PC-9 (cell line): ENCODE results near the gene HNRNPA2B1. TPM values are rescaled to one million over a fixed set of nuclear protein-coding genes. Genes with fewer than 3 reads are reported as not detected.
"Not testable (repeated sequence)": the region's sequence is repeated elsewhere in the genome, so short reads cannot be mapped to it uniquely, and the experiment has no call there.

Source experiments
- BruUV-seq: library from RNA; stranded (reverse); fragments of 400-500 nt; replicated peaks from 2 replicates; lab custom pipeline; 2021; lab: Mats Ljungman, UMichigan
- CTCF ChIA-PET: fragments of 300-600 bp; sonication (Branson Sonifier 250); formaldehyde crosslinking; loops from one replicate; lab custom pipeline; 2022; ENCODE audit warnings: antibody characterized with exemption; lab: Charles Lee
- POLR2A ChIA-PET: fragments of 300-600 bp; sonication (Branson Sonifier 250); formaldehyde crosslinking; loops from one replicate; lab custom pipeline; 2022; ENCODE audit warnings: antibody characterized with exemption; ENCODE audit not compliant: unreplicated experiment; lab: Charles Lee
- DNase-seq, 2 experiments: peaks; one replicate each; pipeline versions ENCODE4 v3.0.0 to v3.0.0-alpha.2; 2015 to 2022; ENCODE audit warnings: mixed read lengths in 1 of 2
- H2AFZ ChIP-seq: fragments of 200-600 bp; sonication (generic); 2 replicates; pipeline ENCODE4 v1.8.1; 2017; ENCODE audit warnings: antibody characterized with exemption
- H3F3A ChIP-seq: fragments of 200-600 bp; sonication (generic); 2 replicates; pipeline ENCODE4 v1.8.1; 2017; ENCODE audit warnings: antibody characterized with exemption, mild to moderate bottlenecking, low read depth; ENCODE audit not compliant: insufficient read depth
- H3K27ac ChIP-seq: fragments of 200-600 bp; sonication (generic); 2 replicates; pipeline ENCODE4 v1.6.1; 2016; ENCODE audit warnings: mixed run types
- H3K27me3 ChIP-seq: fragments of 200-600 bp; sonication (generic); 2 replicates; pipeline ENCODE4 v1.6.1; 2016; ENCODE audit warnings: low read depth, mixed run types; ENCODE audit not compliant: insufficient read depth
- H3K36me3 ChIP-seq: fragments of 200-600 bp; sonication (generic); 2 replicates; pipeline ENCODE4 v1.6.1; 2016; ENCODE audit warnings: low read depth, mixed run types
- H3K4me1 ChIP-seq: fragments of 200-600 bp; sonication (generic); replicated peaks from 2 replicates; pipeline ENCODE4 v1.6.1; 2016; ENCODE audit warnings: mixed run types; ENCODE audit not compliant: insufficient read depth
- H3K4me2 ChIP-seq: fragments of 200-600 bp; sonication (generic); 2 replicates; pipeline ENCODE4 v1.6.1; 2017; ENCODE audit warnings: mixed run types
- H3K4me3 ChIP-seq: fragments of 200-600 bp; sonication (generic); 2 replicates; pipeline ENCODE4 v1.6.1; 2016; ENCODE audit warnings: mixed run types
- H3K79me2 ChIP-seq: fragments of 200-600 bp; sonication (generic); 2 replicates; pipeline ENCODE4 v1.6.1; 2017; ENCODE audit warnings: low read depth, mixed run types
- H3K9me2 ChIP-seq: fragments of 200-600 bp; sonication (generic); 2 replicates; pipeline ENCODE4 v1.8.1; 2017; ENCODE audit warnings: mild to moderate bottlenecking; ENCODE audit not compliant: insufficient read depth
- H3K9me3 ChIP-seq: fragments of 200-600 bp; sonication (generic); 2 replicates; pipeline ENCODE4 v1.8.1; 2016; ENCODE audit warnings: low read depth; ENCODE audit not compliant: insufficient read depth
- H4K20me1 ChIP-seq: fragments of 200-600 bp; sonication (generic); 2 replicates; pipeline ENCODE4 v1.8.1; 2017; ENCODE audit not compliant: insufficient read depth
- EZH2 ChIP-seq: fragments of 200-600 bp; sonication (generic); IDR thresholded peaks from 2 replicates; pipeline ENCODE4 v1.8.0; 2017; ENCODE audit warnings: antibody characterized with exemption, low read depth
- intact Hi-C: fragments of 100-400 bp; cut with micrococcal nuclease; formaldehyde crosslinking; loops from one replicate; pipeline ENCODE4 v1.10.0; 2022; ENCODE audit not compliant: unreplicated experiment
- total RNA-seq: library from RNA; stranded (reverse); gene quantifications from 2 replicates; pipeline ENCODE4 v1.2.3, GENCODE V29; 2021
- TF ChIP-seq, protein P1 (sequence below): fragments of 200-600 bp; sonication (generic); conservative IDR thresholded peaks from 2 replicates; pipeline ENCODE4 v1.6.1; 2017; ENCODE audit warnings: mixed run types, antibody characterized with exemption, mild to moderate bottlenecking, moderate library complexity

The HNRNPA2B1 gene
- total RNA-seq, 1 experiment from 2014 or later: 792 TPM

DNA sequence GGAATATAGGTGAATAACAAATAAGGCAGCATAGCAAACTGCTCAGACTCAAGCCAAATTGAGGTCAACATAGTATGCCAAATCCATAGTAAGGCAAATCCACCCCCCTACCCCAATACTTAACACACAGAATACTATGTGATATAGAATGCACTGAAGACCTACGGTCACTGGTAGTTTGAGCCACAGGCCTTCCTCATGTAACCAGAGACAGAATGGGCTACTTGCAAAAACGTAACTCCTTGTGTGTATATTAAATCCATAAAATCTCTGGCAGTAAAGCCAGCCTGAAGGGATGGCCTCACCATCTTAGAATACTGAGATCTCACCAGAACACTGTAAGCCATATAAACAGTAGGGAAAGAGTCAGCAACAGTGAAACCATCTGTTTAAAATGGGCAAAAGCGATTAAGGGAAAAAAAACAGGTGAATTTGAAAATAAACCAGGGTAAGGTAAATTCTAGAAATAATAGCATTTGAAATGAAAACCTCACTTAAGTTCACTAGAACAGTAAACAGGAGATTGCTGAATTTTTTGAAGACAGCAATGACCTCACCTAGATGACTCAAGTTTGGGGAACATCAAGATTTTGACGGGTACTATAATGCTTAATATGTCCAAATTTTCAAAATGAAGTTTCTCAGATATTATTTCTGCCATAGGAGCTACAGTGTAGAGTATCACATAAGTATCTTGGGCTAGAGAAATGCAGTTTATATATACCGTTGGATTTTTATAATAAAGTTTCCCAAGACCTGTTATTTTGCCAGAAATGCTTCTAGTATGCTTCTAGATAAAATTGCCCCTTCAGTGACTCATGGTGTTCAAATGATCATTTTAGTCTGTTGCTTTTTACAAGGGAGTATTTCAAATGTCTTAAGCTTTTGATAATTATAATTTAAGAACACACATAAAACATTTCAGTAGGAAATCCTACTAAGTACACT lies 13.9 kb downstream of the HNRNPA2B1 start:
- Histone ChIP-seq H3K4me1 (peaks cover 3% of the 10 kb centered on the region; the same call in 1 of the 2 replicates), H3K9me3 (no peaks in the 10 kb centered on the region), H3K9me2 (no peaks in the 10 kb centered on the region), H3K79me2 (peaks cover 31% of the 10 kb centered on the region), H4K20me1 (peaks cover 53% of the 10 kb centered on the region), H3K27ac (peak overlapping the region; percentile 41), H3K4me3 (no peak overlapping the region), H3K27me3 (no peaks in the 10 kb centered on the region), H3K4me2 (no peak overlapping the region), H2AFZ (no peak overlapping the region), H3F3A (peaks cover 100% of the 10 kb centered on the region), H3K36me3 (peaks cover 63% of the 10 kb centered on the region)
- no peak for DNase-seq
- intact Hi-C loops: no loop called here
- BruUV-seq: no TSS peak
- POLR2A ChIA-PET: no interaction called here
- TF ChIP-seq, protein P1, sequence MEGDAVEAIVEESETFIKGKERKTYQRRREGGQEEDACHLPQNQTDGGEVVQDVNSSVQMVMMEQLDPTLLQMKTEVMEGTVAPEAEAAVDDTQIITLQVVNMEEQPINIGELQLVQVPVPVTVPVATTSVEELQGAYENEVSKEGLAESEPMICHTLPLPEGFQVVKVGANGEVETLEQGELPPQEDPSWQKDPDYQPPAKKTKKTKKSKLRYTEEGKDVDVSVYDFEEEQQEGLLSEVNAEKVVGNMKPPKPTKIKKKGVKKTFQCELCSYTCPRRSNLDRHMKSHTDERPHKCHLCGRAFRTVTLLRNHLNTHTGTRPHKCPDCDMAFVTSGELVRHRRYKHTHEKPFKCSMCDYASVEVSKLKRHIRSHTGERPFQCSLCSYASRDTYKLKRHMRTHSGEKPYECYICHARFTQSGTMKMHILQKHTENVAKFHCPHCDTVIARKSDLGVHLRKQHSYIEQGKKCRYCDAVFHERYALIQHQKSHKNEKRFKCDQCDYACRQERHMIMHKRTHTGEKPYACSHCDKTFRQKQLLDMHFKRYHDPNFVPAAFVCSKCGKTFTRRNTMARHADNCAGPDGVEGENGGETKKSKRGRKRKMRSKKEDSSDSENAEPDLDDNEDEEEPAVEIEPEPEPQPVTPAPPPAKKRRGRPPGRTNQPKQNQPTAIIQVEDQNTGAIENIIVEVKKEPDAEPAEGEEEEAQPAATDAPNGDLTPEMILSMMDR: no peak
- TF ChIP-seq EZH2: no peak
- CTCF ChIA-PET: interaction anchor here (0.6 to 2.6 kb wide), 2 partner anchors 11 to 99 kb away, joined by 3 to 16 read pairs; no protein-coding TSS in a partner anchor

DNA sequence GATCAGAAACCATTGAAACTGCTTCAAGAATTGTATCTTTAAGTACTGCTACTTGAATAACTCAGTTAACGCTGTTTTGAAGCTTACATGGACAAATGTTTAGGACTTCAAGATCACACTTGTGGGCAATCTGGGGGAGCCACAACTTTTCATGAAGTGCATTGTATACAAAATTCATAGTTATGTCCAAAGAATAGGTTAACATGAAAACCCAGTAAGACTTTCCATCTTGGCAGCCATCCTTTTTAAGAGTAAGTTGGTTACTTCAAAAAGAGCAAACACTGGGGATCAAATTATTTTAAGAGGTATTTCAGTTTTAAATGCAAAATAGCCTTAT lies 14.7 kb downstream of the HNRNPA2B1 start:
- peaks cover 23% of the 10 kb centered on the region for H3K79me2 ChIP-seq
- no peak overlapping the region for H3K4me3 ChIP-seq
- H3F3A ChIP-seq: peaks cover 100% of the 10 kb centered on the region
- H3K4me1 ChIP-seq: peaks cover 3% of the 10 kb centered on the region; the same call in 1 of the 2 replicates
- H3K9me3 ChIP-seq: no peaks in the 10 kb centered on the region
- BruUV-seq: no TSS peak
- H3K4me2 ChIP-seq: no peak overlapping the region
- no peaks in the 10 kb centered on the region for H3K27me3 ChIP-seq
- POLR2A ChIA-PET: no interaction called here
- no peak for TF ChIP-seq EZH2
- TF ChIP-seq, protein P1: no peak
- intact Hi-C loops: no loop called here
- H3K27ac ChIP-seq: peak overlapping the region; percentile 57
- CTCF ChIA-PET: no interaction called here
- no peaks in the 10 kb centered on the region for H3K9me2 ChIP-seq
- peaks cover 45% of the 10 kb centered on the region for H4K20me1 ChIP-seq
- no peak for DNase-seq
- H2AFZ ChIP-seq: no peak overlapping the region
- H3K36me3 ChIP-seq: peaks cover 62% of the 10 kb centered on the region

DNA sequence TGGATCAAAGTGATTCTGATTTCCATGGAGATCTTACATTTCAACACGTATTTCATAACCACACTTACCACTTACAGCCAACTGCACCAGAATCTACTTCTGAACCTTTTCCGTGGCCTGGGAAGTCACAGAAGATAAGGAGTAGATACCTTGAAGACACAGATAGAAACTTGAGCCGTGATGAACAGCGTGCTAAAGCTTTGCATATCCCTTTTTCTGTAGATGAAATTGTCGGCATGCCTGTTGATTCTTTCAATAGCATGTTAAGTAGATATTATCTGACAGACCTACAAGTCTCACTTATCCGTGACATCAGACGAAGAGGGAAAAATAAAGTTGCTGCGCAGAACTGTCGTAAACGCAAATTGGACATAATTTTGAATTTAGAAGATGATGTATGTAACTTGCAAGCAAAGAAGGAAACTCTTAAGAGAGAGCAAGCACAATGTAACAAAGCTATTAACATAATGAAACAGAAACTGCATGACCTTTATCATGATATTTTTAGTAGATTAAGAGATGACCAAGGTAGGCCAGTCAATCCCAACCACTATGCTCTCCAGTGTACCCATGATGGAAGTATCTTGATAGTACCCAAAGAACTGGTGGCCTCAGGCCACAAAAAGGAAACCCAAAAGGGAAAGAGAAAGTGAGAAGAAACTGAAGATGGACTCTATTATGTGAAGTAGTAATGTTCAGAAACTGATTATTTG lies 15.3 kb downstream of the HNRNPA2B1 start:
- TSS peak; percentile 31 for BruUV-seq
- DNase-seq: no peak
- no peaks in the 10 kb centered on the region for H3K9me2 ChIP-seq
- no peaks in the 10 kb centered on the region for H3K9me3 ChIP-seq
- TF ChIP-seq, protein P1: 0 out of 2 replicates have a peak, but pooled peaks have one; percentile 5
- TF ChIP-seq EZH2: no peak
- no peaks in the 10 kb centered on the region for H3K27me3 ChIP-seq
- H4K20me1 ChIP-seq: peaks cover 40% of the 10 kb centered on the region
- H3K27ac ChIP-seq: peak overlapping the region; percentile 57
- H2AFZ ChIP-seq: no peak overlapping the region
- H3K4me2 ChIP-seq: no peak overlapping the region
- ChIA-PET CTCF (no interaction called here), POLR2A (interaction anchor here (0.7 kb wide), 1 partner anchor 14 kb away, joined by 4 read pairs; no protein-coding TSS in a partner anchor)
- H3K36me3 ChIP-seq: peaks cover 62% of the 10 kb centered on the region
- no peak overlapping the region for H3K4me3 ChIP-seq
- H3K79me2 ChIP-seq: peaks cover 17% of the 10 kb centered on the region
- intact Hi-C loops: no loop called here
- H3K4me1 ChIP-seq: peaks cover 3% of the 10 kb centered on the region; the same call in 1 of the 2 replicates
- peaks cover 100% of the 10 kb centered on the region for H3F3A ChIP-seq

DNA sequence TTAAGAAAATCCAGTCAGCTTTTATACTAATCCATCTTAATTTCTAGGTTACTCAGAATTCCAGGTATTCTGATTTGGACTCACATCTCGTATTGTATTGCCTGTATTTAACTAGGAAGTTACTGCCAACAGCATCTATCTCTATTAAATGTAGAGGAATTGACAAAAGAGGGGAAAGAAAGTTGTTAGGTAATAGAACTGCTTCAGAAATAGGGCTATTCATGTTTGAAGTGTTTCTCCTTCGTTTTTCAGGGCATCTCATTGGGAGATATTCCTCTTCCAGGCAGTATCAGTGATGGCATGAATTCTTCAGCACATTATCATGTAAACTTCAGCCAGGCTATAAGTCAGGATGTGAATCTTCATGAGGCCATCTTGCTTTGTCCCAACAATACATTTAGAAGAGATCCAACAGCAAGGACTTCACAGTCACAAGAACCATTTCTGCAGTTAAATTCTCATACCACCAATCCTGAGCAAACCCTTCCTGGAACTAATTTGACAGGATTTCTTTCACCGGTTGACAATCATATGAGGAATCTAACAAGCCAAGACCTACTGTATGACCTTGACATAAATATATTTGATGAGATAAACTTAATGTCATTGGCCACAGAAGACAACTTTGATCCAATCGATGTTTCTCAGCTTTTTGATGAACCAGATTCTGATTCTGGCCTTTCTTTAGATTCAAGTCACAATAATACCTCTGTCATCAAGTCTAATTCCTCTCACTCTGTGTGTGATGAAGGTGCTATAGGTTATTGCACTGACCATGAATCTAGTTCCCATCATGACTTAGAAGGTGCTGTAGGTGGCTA lies 16.1 kb downstream of the HNRNPA2B1 start:
- peak overlapping the region; percentile 57 for H3K27ac ChIP-seq
- DNase-seq, H3K4me2 ChIP-seq, BruUV-seq, H2AFZ ChIP-seq, CTCF ChIA-PET, H3K27me3 ChIP-seq, H3K9me3 ChIP-seq, H3K4me1 ChIP-seq, H3K4me3 ChIP-seq, H3K9me2 ChIP-seq: not testable (repeated sequence)
- intact Hi-C loops: loop anchor here (1.0 kb wide), 1 partner anchor 93 kb away; no protein-coding TSS in a partner anchor
- H3F3A ChIP-seq: peaks cover 100% of the 10 kb centered on the region
- H4K20me1 ChIP-seq: peaks cover 32% of the 10 kb centered on the region
- H3K79me2 ChIP-seq: peaks cover 11% of the 10 kb centered on the region
- POLR2A ChIA-PET: interaction anchor here (0.7 kb wide), 1 partner anchor 15 kb away, joined by 4 read pairs; no protein-coding TSS in a partner anchor
- peaks cover 61% of the 10 kb centered on the region for H3K36me3 ChIP-seq
